Body of pancreas (tissue), 4 donors: ENCODE measurements around the gene PPP1R9A. TPM values are rescaled to one million over a fixed set of nuclear protein-coding genes. Genes with fewer than 3 reads are reported as not detected.

Experiments used
- ATAC-seq: fragments of 150-250 bp; one replicate; pipeline ENCODE4 v1.9.1; 2016
- DNase-seq, 4 donors: peaks; one replicate each; pipeline ENCODE4 v3.0.0-alpha.2; 2019
- H3K27ac ChIP-seq, 4 donors: fragments of 200-600 bp; sonication (generic); 1 replicate in 3 of 4; 2 replicates in 1 of 4; pipeline versions ENCODE4 v1.5.1 to v1.6.1; 2016 to 2019; ENCODE audit warnings: mild to moderate bottlenecking in 1 of 4, mixed read lengths in 1 of 4, moderate library complexity in 1 of 4
- H3K27me3 ChIP-seq, 2 donors: fragments of 200-600 bp; sonication (generic); one replicate each; pipeline ENCODE4 v1.6.0; 2016; ENCODE audit warnings: mild to moderate bottlenecking in 1 of 2
- H3K36me3 ChIP-seq, 2 donors: fragments of 200-600 bp; sonication (generic); replicated peaks in 1 of 2; 2 replicates each; pipeline ENCODE4 v1.5.1; 2016; ENCODE audit warnings: low read depth in 2 of 2; ENCODE audit not compliant: insufficient read depth in 1 of 2
- H3K4me1 ChIP-seq: fragments of 200-600 bp; sonication (generic); one replicate; pipeline ENCODE4 v1.6.0; 2016
- H3K4me3 ChIP-seq, 2 donors: fragments of 200-600 bp; sonication (generic); 1 replicate in 1 of 2; 2 replicates in 1 of 2; pipeline ENCODE4 v1.5.1; 2016 to 2019
- H3K9me3 ChIP-seq, 3 donors: fragments of 200-600 bp; sonication (generic); 1 replicate in 2 of 3; 2 replicates in 1 of 3; pipeline ENCODE4 v1.5.1; 2016
- POLR2A ChIP-seq, 3 donors: fragments of 450-650 bp; IDR thresholded peaks; one replicate each; pipeline ENCODE4 v1.6.1; 2016; ENCODE audit warnings: antibody characterized with exemption in 3 of 3, mild to moderate bottlenecking in 2 of 3
- WGBS, 2 donors: methylation state at CpG; one replicate each; pipeline ENCODE4 v1.1.5; 2017; 5-methylcytosine and 5-hydroxymethylcytosine counted together
- intact Hi-C: fragments of 100-400 bp; cut with DNase I; formaldehyde crosslinking; loops from one replicate; pipeline ENCODE4 v1.15.1; 2023
- total RNA-seq, 2 donors: library from RNA; depleted of rRNA; stranded (reverse); fragments of >200 nt; gene quantifications; one replicate each; pipeline ENCODE4 v1.1.0, GENCODE V29; 2016
- TF ChIP-seq, protein P1 (sequence below), 7 experiments: fragments of 450-650 bp in 4 of 7; fragments of 200-600 bp in 3 of 7; sonication (generic) in 3 of 7; IDR thresholded peaks; one replicate each; pipeline ENCODE4 v1.5.1; 2016 to 2019; ENCODE audit warnings: antibody characterized with exemption in 7 of 7

Gene PPP1R9A
- total RNA-seq, 2 donors from 2014 or later, result 16.1 to 44.2 TPM

DNA sequence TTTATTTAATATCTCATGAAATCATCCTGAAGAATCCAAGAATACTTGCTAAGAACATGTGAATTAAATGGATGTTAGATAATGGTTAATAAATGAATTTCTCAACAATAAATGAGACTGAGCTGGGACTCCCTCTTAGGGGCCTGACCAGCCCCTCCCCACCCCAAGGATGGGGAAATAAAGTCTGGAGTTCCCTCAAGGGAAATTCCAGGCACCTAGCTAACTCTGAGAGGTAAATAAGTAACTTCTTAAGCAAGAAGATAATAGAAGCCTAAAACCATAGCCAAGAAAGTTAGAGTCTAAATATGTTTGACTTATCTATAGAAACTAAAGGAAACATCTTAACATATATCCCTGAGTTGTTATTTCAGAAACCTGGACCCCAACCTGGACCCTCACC lies 32.2 kb upstream of the PPP1R9A start:
- Histone ChIP-seq H3K27ac (no peak overlapping the region), H3K4me3 (no peak overlapping the region), H3K36me3 (no peaks in the 10 kb centered on the region), H3K9me3 (no peaks in the 10 kb centered on the region), H3K27me3 (no peaks in the 10 kb centered on the region), H3K4me1 (no peaks in the 10 kb centered on the region)
- TF ChIP-seq, protein P1, sequence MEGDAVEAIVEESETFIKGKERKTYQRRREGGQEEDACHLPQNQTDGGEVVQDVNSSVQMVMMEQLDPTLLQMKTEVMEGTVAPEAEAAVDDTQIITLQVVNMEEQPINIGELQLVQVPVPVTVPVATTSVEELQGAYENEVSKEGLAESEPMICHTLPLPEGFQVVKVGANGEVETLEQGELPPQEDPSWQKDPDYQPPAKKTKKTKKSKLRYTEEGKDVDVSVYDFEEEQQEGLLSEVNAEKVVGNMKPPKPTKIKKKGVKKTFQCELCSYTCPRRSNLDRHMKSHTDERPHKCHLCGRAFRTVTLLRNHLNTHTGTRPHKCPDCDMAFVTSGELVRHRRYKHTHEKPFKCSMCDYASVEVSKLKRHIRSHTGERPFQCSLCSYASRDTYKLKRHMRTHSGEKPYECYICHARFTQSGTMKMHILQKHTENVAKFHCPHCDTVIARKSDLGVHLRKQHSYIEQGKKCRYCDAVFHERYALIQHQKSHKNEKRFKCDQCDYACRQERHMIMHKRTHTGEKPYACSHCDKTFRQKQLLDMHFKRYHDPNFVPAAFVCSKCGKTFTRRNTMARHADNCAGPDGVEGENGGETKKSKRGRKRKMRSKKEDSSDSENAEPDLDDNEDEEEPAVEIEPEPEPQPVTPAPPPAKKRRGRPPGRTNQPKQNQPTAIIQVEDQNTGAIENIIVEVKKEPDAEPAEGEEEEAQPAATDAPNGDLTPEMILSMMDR (IDR thresholded peaks at IDR 0.05), result no peak
- no peak for TF ChIP-seq POLR2A (IDR thresholded peaks at IDR 0.05)
- intact Hi-C loops, result no loop called here
- no peak for ATAC-seq
- DNase-seq, result no peak

DNA sequence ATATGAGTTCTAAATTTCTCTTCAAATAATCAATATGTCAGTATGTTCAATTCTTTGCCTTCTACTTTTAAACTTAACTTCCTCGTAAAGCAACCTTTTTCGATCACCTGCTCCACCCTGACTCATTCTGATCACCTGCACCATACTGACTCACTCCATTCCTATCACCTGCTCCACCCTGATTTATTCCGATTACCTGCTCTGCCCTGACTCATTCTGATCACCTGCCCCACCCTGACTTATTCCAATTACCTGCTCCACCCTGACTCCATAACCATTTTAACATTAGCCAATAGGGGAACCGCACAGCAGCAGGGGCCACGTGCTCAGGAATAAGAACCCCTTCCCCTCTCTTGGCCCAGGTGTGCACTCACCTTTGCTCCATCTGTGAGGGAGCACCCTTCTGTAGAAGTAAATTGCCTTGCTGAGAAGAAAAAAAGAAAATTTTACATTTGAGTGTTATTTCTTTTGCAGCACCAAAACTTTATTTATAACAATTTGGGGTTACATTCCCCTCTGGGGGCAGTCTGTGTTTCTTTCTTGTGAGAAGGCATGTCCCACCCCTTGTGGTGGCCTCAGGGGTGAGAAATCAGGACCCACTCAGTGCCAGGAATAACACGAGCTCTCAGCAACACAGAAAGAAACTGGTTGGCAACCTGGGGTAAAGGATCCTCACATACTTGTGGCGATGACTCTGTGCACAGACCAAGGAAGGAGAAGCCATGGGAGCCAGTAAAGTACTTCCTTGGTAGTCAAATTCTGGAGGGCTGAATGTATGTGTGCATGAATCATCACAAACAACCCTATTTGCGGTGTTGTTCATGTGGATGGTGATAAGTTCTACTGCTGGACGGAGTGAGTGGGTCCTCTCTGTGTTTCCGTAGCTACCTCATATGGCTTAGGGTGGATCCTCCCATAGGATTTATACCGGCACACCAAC lies 29.4 kb upstream of the PPP1R9A start:
- H3K27ac ChIP-seq, result no peak overlapping the region

DNA sequence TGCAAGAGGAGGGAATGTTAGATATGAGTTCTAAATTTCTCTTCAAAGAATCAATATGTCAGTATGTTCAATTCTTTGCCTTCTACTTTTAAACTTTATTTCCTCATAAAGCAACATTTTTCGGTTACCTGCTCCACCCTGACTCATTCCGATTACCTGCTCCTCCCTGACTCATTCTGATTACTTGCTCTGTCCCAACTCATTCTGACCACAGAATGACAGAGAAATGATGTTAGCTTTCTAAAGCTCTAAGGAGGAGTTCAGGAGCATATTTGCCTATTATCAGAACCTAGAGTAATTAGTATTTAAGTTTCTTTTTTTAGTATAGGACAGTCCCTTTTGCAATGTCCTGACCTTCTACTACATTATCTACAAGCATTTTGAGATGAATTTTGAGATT lies 24.5 kb upstream of the PPP1R9A start:
- ATAC-seq (no peak), DNase-seq (no peak)
- WGBS, 2 donors, result 48 to 56% methylated on average over 2 of the region's 2 CpGs
- no peak overlapping the region for H3K27ac ChIP-seq
- no peaks in the 10 kb centered on the region for H3K36me3 ChIP-seq
- no peak overlapping the region for H3K4me3 ChIP-seq
- TF ChIP-seq POLR2A (IDR thresholded peaks at IDR 0.05), result no peak
- TF ChIP-seq, protein P1 (IDR thresholded peaks at IDR 0.05), result no peak
- intact Hi-C loops, result no loop called here
- H3K27me3 ChIP-seq, result no peaks in the 10 kb centered on the region
- no peaks in the 10 kb centered on the region for H3K9me3 ChIP-seq
- no peaks in the 10 kb centered on the region for H3K4me1 ChIP-seq

More for the DNA sequence above, 29.4 kb upstream of the PPP1R9A start:
- H3K36me3 ChIP-seq, result no peaks in the 10 kb centered on the region
- H3K9me3 ChIP-seq, result no peaks in the 10 kb centered on the region
- no peak for ATAC-seq
- H3K4me1 ChIP-seq, result no peaks in the 10 kb centered on the region
- H3K27me3 ChIP-seq, result no peaks in the 10 kb centered on the region
- TF ChIP-seq, protein P1 (IDR thresholded peaks at IDR 0.05), result no peak
- TF ChIP-seq POLR2A (IDR thresholded peaks at IDR 0.05), result no peak
- H3K4me3 ChIP-seq, result no peak overlapping the region
- intact Hi-C loops, result no loop called here
- DNase-seq, result no peak
- WGBS, 2 donors, result 84 to 86% methylated on average over 11 of the region's 11 CpGs

GRCh38 chr7:94883616-94884015 lies 23.8 kb upstream of the PPP1R9A start:
- Histone ChIP-seq H3K4me1 (peaks cover 5% of the 10 kb centered on the region), H3K4me3 (no peak overlapping the region), H3K36me3 (no peaks in the 10 kb centered on the region), H3K27me3 (no peaks in the 10 kb centered on the region), H3K9me3 (no peaks in the 10 kb centered on the region), H3K27ac (no peak overlapping the region)
- TF ChIP-seq, protein P1 (IDR thresholded peaks at IDR 0.05), result no peak
- TF ChIP-seq POLR2A (IDR thresholded peaks at IDR 0.05), result no peak
- intact Hi-C loops, result no loop called here
- no peak for DNase-seq
- no peak for ATAC-seq
- 73 to 90% methylated on average over 1 of the region's 1 CpG for WGBS, 2 donors
